GM21423 (cell line): ENCODE results near the gene CYTH4.

Experiments
- ATAC-seq: cut with Tn5 transposase; IDR thresholded peaks from one replicate; pipeline ENCODE4 v1.9.1; 2021; ENCODE audit warnings: mild to moderate bottlenecking, moderate library complexity; ENCODE audit not compliant: unreplicated experiment

Gene CYTH4

GRCh38 chr22:37343863-37344734 lies 61.8 kb downstream of the CYTH4 start:
- no peak for ATAC-seq

GRCh38 chr22:37344735-37345449 lies 62.6 kb downstream of the CYTH4 start:
- no peak for ATAC-seq

GRCh38 chr22:37345863-37346504 lies 63.7 kb downstream of the CYTH4 start:
- ATAC-seq, result no peak

GRCh38 chr22:37346505-37346895 lies 64.2 kb downstream of the CYTH4 start:
- ATAC-seq, result no peak

GRCh38 chr22:37349043-37349814 lies 66.9 kb downstream of the CYTH4 start:
- no peak for ATAC-seq

- ATAC-seq, result no peak
Measured at GRCh38 chr22:37351232-37351631, 68.9 kb downstream of the CYTH4 start.

- no peak for ATAC-seq
Measured at GRCh38 chr22:37352481-37352880, 70.2 kb downstream of the CYTH4 start.

- ATAC-seq, result no peak
Measured at GRCh38 chr22:37353839-37354238, 71.5 kb downstream of the CYTH4 start.

GRCh38 chr22:37354261-37354660 lies 72.0 kb downstream of the CYTH4 start:
- ATAC-seq, result no peak

- ATAC-seq, result no peak
Measured at GRCh38 chr22:37354670-37355069, 72.4 kb downstream of the CYTH4 start.

- ATAC-seq, result no peak
Measured at GRCh38 chr22:37355174-37355573, 72.9 kb downstream of the CYTH4 start.

GRCh38 chr22:37356922-37357321 lies 74.6 kb downstream of the CYTH4 start:
- ATAC-seq, result no peak

- no peak for ATAC-seq
Measured at GRCh38 chr22:37357446-37358075, 75.3 kb downstream of the CYTH4 start.

GRCh38 chr22:37358386-37358785 lies 76.1 kb downstream of the CYTH4 start:
- no peak for ATAC-seq

GRCh38 chr22:37358917-37359316 lies 76.6 kb downstream of the CYTH4 start:
- no peak for ATAC-seq

- no peak for ATAC-seq
Measured at GRCh38 chr22:37362621-37363020, 80.3 kb downstream of the CYTH4 start.

GRCh38 chr22:37363261-37363992 lies 81.1 kb downstream of the CYTH4 start:
- ATAC-seq, result no peak
